ENCODE data around the gene BTG3.

DNA sequence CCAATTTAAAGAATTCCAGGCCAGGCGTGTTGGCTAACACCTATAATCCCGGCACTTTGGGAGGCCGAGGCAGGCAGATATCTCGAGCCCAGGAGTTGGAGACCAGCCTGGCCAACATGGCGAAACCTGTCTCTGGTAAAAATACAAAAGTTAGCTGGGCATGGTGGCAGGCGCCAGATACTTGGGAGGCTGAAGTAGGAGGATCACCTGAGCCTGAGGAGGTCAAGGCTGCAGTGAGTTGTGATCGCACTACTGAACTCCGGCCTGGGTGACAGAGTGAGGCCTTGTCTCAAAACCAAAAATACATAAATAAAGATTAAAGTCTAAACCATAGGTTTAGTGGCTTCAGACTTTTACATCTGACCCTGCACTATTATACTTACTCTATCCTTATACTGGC, 32.4 kb downstream of the BTG3 start:
- TF ChIP-seq GATA3 (IDR thresholded peaks at IDR 0.05; ENCODE audit: low read depth, low read length) = no peak
- TF ChIP-seq GATA2 (IDR thresholded peaks at IDR 0.05; ENCODE audit: low read depth, low read length) = no peak

All from SH-SY5Y (cell line).